Calu3 (cell line): ENCODE results near the gene RFTN1. TPM values are rescaled to one million over a fixed set of nuclear protein-coding genes. Genes with fewer than 3 reads are reported as not detected.

Experiments
- BruUV-seq: library from RNA; stranded (reverse); fragments of 400-500 nt; replicated peaks from 2 replicates; lab custom pipeline; 2021; lab: Mats Ljungman, UMichigan
- CTCF ChIA-PET: fragments of 300-600 bp; sonication (Branson Sonifier 250); formaldehyde crosslinking; loops from one replicate; lab custom pipeline; 2022; ENCODE audit warnings: antibody characterized with exemption; lab: Charles Lee
- DNase-seq: peaks from one replicate; pipeline ENCODE4 v3.0.0; 2022
- H3K27ac Mint-ChIP-seq: one replicate; pipeline ENCODE4 v1.8.0; 2022; ENCODE audit warnings: mixed read lengths; ENCODE audit not compliant: unreplicated experiment
- H3K27me3 Mint-ChIP-seq: one replicate; pipeline ENCODE4 v1.8.0; 2022; ENCODE audit warnings: mixed read lengths; ENCODE audit not compliant: unreplicated experiment
- H3K36me3 Mint-ChIP-seq: one replicate; pipeline ENCODE4 v1.8.0; 2022; ENCODE audit warnings: mild to moderate bottlenecking, moderate library complexity, mixed read lengths; ENCODE audit not compliant: insufficient read depth, unreplicated experiment
- H3K4me1 Mint-ChIP-seq: one replicate; pipeline ENCODE4 v1.8.0; 2022; ENCODE audit warnings: mild to moderate bottlenecking, low read depth, mixed read lengths; ENCODE audit not compliant: unreplicated experiment
- H3K4me3 Mint-ChIP-seq: one replicate; pipeline ENCODE4 v1.8.0; 2022; ENCODE audit warnings: mild to moderate bottlenecking, low read depth, moderate library complexity, mixed read lengths; ENCODE audit not compliant: unreplicated experiment
- H3K9me3 Mint-ChIP-seq: one replicate; pipeline ENCODE4 v1.8.0; 2022; ENCODE audit warnings: low read depth, mixed read lengths; ENCODE audit not compliant: unreplicated experiment
- intact Hi-C: fragments of 100-400 bp; cut with micrococcal nuclease; formaldehyde crosslinking; loops from one replicate; pipeline ENCODE4 v1.10.0; 2022; ENCODE audit not compliant: unreplicated experiment
- total RNA-seq: library from RNA; stranded (reverse); gene quantifications from 2 replicates; pipeline ENCODE4 v1.2.3, GENCODE V29; 2022
- TF ChIP-seq, protein P1 (sequence below): fragments of 200-600 bp; IDR thresholded peaks from one replicate; pipeline ENCODE4 v1.8.0; 2022; ENCODE audit warnings: antibody characterized with exemption; ENCODE audit not compliant: unreplicated experiment

The RFTN1 gene
- total RNA-seq, 1 experiment from 2014 or later: 1.6 TPM

DNA sequence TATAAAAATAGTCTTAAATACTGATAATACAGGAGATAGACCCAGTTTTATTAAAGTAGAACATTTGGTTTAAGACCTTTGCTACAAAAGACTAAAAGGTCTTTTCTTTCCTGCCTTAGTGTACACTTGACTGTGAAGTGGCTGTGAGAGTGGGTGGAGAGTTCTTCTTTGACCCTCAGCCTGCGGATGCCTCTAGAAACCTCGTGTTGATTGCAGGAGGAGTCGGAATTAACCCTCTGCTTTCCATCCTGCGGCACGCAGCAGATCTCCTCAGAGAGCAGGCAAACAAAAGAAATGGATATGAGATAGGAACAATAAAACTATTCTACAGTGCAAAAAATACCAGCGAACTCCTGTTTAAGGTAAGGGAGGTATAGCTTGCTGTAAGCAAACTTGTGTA lies 212.0 kb downstream of the RFTN1 start:
- H3K9me3 Mint-ChIP-seq: no peaks in the 10 kb centered on the region
- H3K36me3 Mint-ChIP-seq: no peaks in the 10 kb centered on the region
- no TSS peak for BruUV-seq
- H3K4me3 Mint-ChIP-seq: no peak overlapping the region
- DNase-seq: no peak
- H3K4me1 Mint-ChIP-seq: no peaks in the 10 kb centered on the region
- CTCF ChIA-PET: no interaction called here
- no peaks in the 10 kb centered on the region for H3K27me3 Mint-ChIP-seq
- intact Hi-C loops: no loop called here
- no peak overlapping the region for H3K27ac Mint-ChIP-seq
- TF ChIP-seq, protein P1, sequence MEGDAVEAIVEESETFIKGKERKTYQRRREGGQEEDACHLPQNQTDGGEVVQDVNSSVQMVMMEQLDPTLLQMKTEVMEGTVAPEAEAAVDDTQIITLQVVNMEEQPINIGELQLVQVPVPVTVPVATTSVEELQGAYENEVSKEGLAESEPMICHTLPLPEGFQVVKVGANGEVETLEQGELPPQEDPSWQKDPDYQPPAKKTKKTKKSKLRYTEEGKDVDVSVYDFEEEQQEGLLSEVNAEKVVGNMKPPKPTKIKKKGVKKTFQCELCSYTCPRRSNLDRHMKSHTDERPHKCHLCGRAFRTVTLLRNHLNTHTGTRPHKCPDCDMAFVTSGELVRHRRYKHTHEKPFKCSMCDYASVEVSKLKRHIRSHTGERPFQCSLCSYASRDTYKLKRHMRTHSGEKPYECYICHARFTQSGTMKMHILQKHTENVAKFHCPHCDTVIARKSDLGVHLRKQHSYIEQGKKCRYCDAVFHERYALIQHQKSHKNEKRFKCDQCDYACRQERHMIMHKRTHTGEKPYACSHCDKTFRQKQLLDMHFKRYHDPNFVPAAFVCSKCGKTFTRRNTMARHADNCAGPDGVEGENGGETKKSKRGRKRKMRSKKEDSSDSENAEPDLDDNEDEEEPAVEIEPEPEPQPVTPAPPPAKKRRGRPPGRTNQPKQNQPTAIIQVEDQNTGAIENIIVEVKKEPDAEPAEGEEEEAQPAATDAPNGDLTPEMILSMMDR: no peak

DNA sequence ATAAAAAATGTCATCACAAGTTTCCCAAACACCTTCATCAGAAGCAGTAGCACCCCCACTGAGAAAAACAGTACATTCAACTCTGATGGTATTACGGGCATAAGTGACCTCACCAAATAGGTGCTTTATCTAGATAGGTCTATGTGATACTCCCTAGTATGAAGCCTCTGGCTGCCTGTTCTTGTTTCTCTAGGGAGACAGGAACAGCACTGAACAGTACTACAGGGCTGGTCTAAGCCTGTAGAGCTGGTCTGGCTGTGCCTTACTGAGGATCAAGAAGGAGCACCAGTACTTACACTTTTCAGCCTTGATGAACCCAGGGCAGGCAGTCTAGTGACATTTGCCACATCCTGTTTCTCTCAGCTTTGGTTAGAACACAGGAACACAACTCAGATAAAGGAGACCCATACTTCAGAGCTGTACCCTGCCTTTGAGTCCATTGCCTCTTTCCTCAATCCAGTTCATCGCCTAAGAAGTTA lies 212.6 kb downstream of the RFTN1 start:
- BruUV-seq: no TSS peak
- no peak for DNase-seq
- H3K4me3 Mint-ChIP-seq: no peak overlapping the region
- CTCF ChIA-PET: no interaction called here
- H3K27ac Mint-ChIP-seq: no peak overlapping the region
- no peaks in the 10 kb centered on the region for H3K36me3 Mint-ChIP-seq
- TF ChIP-seq, protein P1: no peak
- intact Hi-C loops: no loop called here
- no peaks in the 10 kb centered on the region for H3K4me1 Mint-ChIP-seq
- H3K9me3 Mint-ChIP-seq: no peaks in the 10 kb centered on the region
- H3K27me3 Mint-ChIP-seq: no peaks in the 10 kb centered on the region

- CTCF ChIA-PET: no interaction called here
- no peaks in the 10 kb centered on the region for H3K27me3 Mint-ChIP-seq
- no peak for DNase-seq
- H3K4me1 Mint-ChIP-seq: no peaks in the 10 kb centered on the region
- intact Hi-C loops: no loop called here
- no peak overlapping the region for H3K4me3 Mint-ChIP-seq
- TF ChIP-seq, protein P1: no peak
- no peak overlapping the region for H3K27ac Mint-ChIP-seq
- no TSS peak for BruUV-seq
- no peaks in the 10 kb centered on the region for H3K9me3 Mint-ChIP-seq
- H3K36me3 Mint-ChIP-seq: peaks cover 4% of the 10 kb centered on the region
These were observed 213.2 kb downstream of the RFTN1 start for GRCh38 chr3:16300307-16300706.

DNA sequence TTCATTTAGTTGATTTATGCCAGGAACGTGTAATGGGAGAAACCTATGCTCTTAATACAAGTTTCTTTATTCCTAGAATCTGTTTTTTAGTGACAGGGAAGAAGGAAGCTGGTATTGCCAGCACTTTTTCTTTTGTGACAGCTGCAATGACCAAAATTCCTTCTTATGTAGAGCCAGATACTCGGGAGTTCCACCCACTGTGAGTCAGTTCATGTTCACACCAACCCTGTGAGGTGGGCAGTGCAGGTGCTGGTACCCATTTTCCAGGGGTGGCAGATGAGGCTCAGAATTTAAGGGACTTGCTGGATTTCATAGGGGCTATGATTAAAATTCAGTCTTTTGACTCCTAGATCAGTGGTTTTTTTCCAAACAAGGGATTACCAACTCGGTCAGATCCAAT lies 213.8 kb downstream of the RFTN1 start:
- intact Hi-C loops: no loop called here
- no TSS peak for BruUV-seq
- CTCF ChIA-PET: no interaction called here

More for the DNA sequence above, 213.8 kb downstream of the RFTN1 start:
- DNase-seq: no peak
- H3K4me3 Mint-ChIP-seq: no peak overlapping the region
- no peaks in the 10 kb centered on the region for H3K9me3 Mint-ChIP-seq
- TF ChIP-seq, protein P1: no peak
- no peaks in the 10 kb centered on the region for H3K27me3 Mint-ChIP-seq
- H3K27ac Mint-ChIP-seq: no peak overlapping the region
- H3K36me3 Mint-ChIP-seq: peaks cover 4% of the 10 kb centered on the region
- H3K4me1 Mint-ChIP-seq: no peaks in the 10 kb centered on the region
